Skin epidermis (tissue), 12 donors: ENCODE results near the gene DENND11.

Experiments
- H3K27ac ChIP-seq, 21 experiments: fragments of 200-600 bp; sonication (generic) in 11 of 21; one replicate each; pipeline ENCODE4 v1.5.0; 2020; ENCODE audit warnings: mild to moderate bottlenecking in 3 of 21, inconsistent platforms in 2 of 21, moderate library complexity in 2 of 21
- H3K4me3 ChIP-seq, 7 experiments: fragments of 200-600 bp; sonication (generic) in 2 of 7; one replicate each; pipeline ENCODE4 v1.5.0; 2020; ENCODE audit warnings: inconsistent platforms in 2 of 7, mild to moderate bottlenecking in 2 of 7, moderate library complexity in 1 of 7

DENND11 gene, protein sequence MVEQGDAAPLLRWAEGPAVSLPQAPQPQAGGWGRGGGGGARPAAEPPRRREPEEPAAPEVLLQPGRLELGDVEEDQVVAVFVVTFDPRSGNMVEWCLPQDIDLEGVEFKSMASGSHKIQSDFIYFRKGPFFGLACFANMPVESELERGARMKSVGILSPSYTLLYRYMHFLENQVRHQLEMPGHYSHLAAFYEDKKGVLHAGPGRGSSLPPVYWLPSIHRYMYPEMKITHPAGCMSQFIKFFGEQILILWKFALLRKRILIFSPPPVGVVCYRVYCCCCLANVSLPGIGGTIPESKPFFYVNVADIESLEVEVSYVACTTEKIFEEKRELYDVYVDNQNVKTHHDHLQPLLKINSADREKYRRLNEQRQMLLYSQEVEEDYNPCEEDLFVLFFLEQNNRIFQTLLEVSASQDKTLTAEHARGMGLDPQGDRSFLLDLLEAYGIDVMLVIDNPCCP

DNA sequence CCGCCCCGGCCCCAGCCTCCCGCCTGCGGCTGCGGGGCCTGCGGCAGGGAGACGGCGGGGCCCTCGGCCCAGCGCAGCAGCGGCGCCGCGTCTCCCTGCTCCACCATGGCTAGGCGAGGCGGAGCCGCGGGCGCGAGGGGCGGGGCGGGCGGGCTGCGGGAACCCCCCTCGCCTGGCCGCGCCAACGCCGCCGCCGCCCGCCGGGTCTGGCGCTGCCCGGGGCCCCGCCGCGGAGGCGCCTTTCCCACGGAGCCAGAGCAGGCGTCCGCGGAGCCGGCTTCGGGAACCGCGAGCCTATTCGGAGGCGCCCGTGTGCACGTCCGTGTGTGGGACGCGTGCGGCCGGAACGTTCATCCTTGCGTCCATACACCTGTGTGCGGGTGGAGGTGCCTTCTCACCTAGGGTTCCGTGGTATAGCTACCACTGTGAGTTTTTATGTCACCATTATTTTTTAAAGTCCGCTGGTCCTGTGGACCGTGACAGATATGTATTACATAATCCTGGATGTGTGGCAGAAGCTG lies at the start of gene DENND11:
Gene DENND11 (minus strand): TSS at position 120 of the 521 bp plus-strand sequence. CDS start 13 bp downstream, at position 107.
- Histone ChIP-seq H3K27ac (peak within 1 kb of the TSS; percentile 54 to 90 (median 79)), H3K4me3 (peak within 1 kb of the TSS; percentile 47 to 96 (median 81))

DNA sequence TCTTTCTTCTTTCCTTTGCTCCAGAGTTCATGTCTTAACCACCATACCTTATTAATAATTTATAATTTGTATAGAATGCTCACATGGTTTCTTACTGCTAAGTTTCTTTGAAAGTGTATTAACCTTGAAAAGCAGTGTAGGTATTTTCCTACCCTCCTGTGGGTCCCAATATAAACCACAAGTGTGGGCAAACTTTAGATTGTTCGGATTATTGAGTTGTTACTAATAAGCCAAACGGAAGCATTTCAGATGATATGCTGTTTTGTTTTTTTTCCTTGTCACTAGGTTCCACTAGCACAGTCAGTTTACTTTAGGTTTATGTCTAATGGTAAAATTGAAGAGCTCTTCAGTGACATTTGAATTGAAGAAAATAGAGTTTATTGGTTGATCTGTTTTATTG lies 46.4 kb upstream of the DENND11 start:
- no peak overlapping the region for H3K27ac ChIP-seq
- no peak overlapping the region for H3K4me3 ChIP-seq

DNA sequence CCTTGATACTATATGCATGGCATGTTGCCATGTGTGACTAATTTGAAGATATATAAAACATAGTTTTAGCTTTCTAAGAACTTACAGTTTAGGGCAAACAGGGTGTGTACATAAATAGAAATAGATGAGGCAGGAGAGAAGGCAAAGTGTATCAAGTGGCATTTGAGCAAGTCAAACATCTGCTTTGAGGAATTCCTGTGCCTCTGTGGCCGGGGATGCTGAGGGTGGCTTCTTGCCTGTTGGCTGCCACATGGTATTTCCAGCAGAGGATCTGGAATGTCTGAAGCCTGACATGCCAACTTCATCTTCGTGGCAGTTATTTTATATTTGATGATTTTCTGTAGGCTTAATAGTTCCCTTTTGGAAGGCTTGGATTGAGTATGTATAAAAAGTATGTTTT lies 42.2 kb upstream of the DENND11 start:
- no peak overlapping the region for H3K4me3 ChIP-seq
- H3K27ac ChIP-seq, result no peak overlapping the region

- no peak overlapping the region for H3K4me3 ChIP-seq
- no peak overlapping the region for H3K27ac ChIP-seq
Observed at GRCh38 chr7:141742229-141742628, 40.3 kb upstream of the DENND11 start.

GRCh38 chr7:141739250-141739649 lies 37.3 kb upstream of the DENND11 start:
- Histone ChIP-seq H3K27ac (peak overlapping the region in 4 of 21 experiments; percentile 82 to 86 (median 85)), H3K4me3 (peak overlapping the region in 6 of 7 experiments; percentile 50 to 94 (median 74))

GRCh38 chr7:141738592-141739013 lies 36.6 kb upstream of the DENND11 start:
- Histone ChIP-seq H3K27ac (peak overlapping the region in 20 of 21 experiments; percentile 65 to 93 (median 85)), H3K4me3 (peak overlapping the region; percentile 50 to 94 (median 77))

DNA sequence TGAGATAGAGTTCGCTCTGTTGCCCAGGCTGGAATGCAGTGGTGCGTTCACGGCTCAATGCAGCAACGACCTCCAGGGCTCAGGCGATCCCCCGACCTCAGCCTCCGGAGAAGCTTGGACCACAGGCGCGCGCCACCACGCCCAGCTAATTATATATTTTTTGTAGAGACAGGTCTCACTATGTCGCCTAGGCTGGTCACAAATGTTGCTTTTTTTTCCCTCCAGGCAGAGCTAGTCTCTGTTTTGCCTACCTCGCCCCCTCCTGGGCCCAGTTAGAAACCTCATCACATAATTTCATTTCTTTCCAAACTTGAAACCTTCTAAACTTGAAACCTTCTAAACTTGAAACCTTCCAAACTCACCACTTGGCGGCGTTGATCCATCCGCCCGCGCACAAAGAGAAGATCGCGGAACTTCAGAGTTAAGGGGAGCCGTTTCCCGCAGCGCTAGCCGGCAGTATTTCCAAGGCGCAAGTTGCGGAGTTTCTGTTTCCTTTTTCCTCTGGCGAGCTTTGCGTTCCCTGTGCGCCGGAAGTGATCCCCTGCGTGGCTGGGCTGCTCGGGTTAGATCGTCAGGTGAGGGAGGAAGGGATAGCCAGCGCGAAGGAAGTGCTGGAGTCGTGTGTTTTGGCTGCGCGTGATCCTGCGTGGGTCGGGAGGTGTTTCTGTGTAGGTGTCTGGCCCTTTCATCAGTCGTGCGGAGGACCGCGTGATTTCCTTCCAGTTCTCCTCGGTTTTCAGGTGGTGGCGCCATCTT lies 36.0 kb upstream of the DENND11 start, which contains the start of gene SSBP1:
Gene SSBP1 (plus strand): TSS at position 523 of the 756 bp plus-strand sequence. CDS start 809 bp downstream, outside the sequence.
- peak within 1 kb of the TSS in 20 of 21 experiments; percentile 66 to 93 (median 85) for H3K27ac ChIP-seq

DNA sequence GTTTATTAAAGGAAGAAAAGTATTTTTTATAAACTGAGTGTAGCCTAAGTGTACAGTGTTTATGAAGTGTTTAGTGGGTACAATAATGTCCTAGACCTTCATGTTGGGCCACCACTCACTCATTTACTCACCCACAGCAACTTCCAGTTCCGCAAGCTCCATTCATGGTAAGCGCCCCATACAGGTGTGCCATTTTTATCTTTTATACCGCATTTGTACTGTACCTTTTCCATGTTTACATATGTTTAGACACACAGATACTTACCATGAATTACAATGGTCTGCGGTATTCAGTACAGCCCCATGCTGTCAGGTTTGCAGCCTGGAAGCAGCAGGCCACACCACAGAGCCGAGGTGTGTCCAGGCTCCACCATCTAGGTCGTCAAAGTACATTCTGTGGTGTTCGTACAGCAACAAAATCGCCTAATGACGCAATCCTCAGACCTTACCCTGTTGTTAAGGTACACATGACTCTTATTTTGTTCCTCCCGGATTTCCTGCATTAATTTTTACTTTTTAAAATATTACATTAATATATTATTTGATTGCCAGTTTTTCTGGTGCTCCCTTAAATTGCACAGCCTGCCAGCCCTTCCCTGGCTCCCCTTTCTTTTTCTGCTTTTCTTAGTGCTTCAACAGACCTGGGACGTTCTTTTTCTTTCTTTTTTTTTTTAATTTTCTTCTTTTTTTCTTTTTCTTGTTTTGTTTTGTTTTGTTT lies 35.3 kb upstream of the DENND11 start:
- H3K27ac ChIP-seq, result peak overlapping the region in 20 of 21 experiments; percentile 66 to 93 (median 85)

More for the DNA sequence above, 36.0 kb upstream of the DENND11 start, which contains the start of gene SSBP1:
- peak within 1 kb of the TSS; percentile 50 to 94 (median 77) for H3K4me3 ChIP-seq

GRCh38 chr7:141731476-141732149 lies 29.6 kb upstream of the DENND11 start:
- no peak overlapping the region for H3K27ac ChIP-seq
- H3K4me3 ChIP-seq, result no peak overlapping the region

More for the DNA sequence above, 35.3 kb upstream of the DENND11 start:
- H3K4me3 ChIP-seq, result peak overlapping the region; percentile 50 to 94 (median 77)

DNA sequence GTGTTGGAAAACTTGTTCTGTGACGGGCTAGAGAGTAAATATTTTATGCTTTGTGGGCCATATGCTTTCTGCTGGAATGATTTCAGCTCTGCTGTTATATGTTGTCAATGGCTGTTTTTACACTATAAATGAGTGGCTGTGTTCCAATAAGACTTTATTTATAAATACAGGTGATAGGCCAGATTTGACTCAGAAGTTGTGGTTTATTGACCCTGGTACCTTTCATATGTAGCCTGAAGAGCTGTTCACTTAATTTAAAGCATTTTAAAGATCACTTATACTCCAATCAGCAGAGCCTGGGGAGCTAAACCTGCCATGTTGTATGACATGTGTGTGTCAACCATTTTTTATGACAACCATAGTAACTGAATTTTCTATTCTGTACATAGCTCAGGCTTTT lies 27.1 kb upstream of the DENND11 start:
- H3K4me3 ChIP-seq, result no peak overlapping the region
- H3K27ac ChIP-seq, result no peak overlapping the region

- H3K4me3 ChIP-seq, result no peak overlapping the region
- H3K27ac ChIP-seq, result no peak overlapping the region
Observed at GRCh38 chr7:141722529-141722928, 20.6 kb upstream of the DENND11 start.

DNA sequence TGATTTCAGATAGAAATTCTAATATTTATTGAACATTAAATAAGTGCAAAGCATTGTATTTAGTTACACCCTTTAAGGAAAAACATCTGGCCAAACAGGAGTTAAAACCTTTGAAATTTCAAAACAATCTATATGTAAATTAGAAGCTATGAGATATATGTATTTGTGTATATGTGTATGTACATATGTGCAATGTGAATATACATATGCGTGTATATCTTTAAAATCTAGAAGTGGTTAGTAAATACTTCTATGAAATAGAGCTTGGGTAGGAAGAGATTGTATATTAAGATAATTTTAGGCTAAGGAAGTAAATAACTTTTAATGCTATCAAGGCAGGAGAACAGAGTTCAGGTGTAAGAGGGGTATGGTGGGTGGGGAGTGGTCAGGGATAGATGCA lies 15.5 kb upstream of the DENND11 start:
- H3K27ac ChIP-seq, result no peak overlapping the region

GRCh38 chr7:141715794-141716689 lies 14.1 kb upstream of the DENND11 start:
- H3K27ac ChIP-seq, result no peak overlapping the region
- no peak overlapping the region for H3K4me3 ChIP-seq

More for the DNA sequence above, 15.5 kb upstream of the DENND11 start:
- no peak overlapping the region for H3K4me3 ChIP-seq

GRCh38 chr7:141715018-141715417 lies 13.1 kb upstream of the DENND11 start:
- Histone ChIP-seq H3K27ac (no peak overlapping the region), H3K4me3 (no peak overlapping the region)

DNA sequence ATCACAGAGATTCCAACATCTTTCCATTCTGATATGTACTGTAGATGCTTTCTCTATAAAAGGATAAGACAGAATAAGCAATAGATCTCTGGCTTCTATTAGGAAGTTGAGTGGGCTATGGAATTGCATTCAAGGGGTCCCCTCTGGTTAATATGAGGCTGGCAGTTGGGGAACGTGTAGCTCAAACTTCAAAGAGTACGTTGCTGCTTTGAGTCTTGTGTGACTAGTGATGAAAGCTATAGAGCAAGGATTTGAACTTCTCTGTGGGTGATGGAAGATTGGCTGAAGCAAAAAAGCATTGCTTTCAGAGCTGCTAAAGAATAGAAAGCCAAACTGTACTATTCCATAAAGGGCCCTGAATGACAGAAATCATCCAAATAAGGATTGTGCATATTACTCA lies 12.6 kb upstream of the DENND11 start:
- no peak overlapping the region for H3K4me3 ChIP-seq
- no peak overlapping the region for H3K27ac ChIP-seq

GRCh38 chr7:141713890-141714289 lies 11.9 kb upstream of the DENND11 start:
- Histone ChIP-seq H3K27ac (no peak overlapping the region), H3K4me3 (no peak overlapping the region)

DNA sequence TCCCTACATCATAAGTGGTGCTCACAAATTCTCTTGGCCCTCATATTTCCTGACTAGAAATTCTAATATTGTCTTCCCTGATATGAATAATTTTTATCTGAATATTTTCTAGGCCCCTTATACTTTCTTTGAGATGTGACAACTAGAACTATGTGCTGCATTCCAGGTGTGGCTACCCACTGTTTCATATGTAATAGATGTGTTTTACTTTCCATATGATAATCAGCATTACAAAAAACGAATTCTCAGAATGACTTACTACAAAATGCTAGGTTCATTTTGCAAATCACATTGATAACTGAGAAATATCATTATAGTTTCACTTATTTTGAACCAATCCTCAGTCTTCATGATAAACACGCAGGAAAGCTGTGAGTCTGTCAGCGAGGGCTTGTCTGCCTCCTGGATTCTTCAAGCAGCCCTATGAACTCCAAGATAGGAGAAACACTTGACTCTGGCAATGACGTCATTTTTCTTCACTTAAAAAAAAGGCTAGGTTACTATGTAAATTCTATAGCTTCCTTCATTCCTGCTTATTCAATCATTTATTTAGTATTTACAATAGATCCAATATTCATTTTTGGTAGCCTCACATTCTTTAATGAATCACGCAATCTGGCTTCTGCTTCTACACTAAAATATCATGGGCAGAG lies 10.8 kb upstream of the DENND11 start:
- Histone ChIP-seq H3K27ac (no peak overlapping the region), H3K4me3 (no peak overlapping the region)
